Measurements from ENCODE around the gene CPED1. TPM values are rescaled to one million over a fixed set of nuclear protein-coding genes. Genes with fewer than 3 reads are reported as not detected.

CPED1 gene
- total RNA-seq, 2 donors from 2014 or later, result 4.0 to 15.9 TPM

DNA sequence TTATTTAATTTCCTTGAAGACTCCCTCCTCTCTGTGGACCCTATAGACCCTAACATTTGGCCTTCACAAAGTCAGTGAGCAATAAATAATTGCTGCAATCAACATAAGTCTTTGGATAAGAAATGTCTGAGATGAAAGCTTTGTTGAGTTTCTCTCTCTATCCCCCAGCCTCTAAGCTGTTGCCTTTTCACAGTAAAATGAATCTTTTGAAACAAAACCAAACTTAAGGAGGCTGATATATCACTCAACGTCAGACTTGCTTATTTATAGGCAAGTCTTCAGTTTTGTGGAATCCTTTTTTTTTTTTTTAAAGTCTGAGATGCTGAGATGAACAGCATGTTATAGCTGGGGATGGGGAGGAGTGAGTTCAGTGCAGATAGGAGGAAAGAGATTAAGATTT, 10.0 kb downstream of the CPED1 start:
- DNase-seq, result no peak
- intact Hi-C loops (cut with DNase I), result no loop called here
- H3K4me1 ChIP-seq, result no peaks in the 10 kb centered on the region
- no peak overlapping the region for H3K4me3 ChIP-seq
- H3K9me3 ChIP-seq, result no peaks in the 10 kb centered on the region
- TF ChIP-seq CTCF (IDR thresholded peaks at IDR 0.05), result no peak
- no peaks in the 10 kb centered on the region for H3K27me3 ChIP-seq
- no peak overlapping the region for H3K9ac ChIP-seq (ENCODE audit: low read depth in 2 of 2, low read length in 2 of 2)
- no peak overlapping the region for H3K27ac ChIP-seq
- no peaks in the 10 kb centered on the region for H3K36me3 ChIP-seq

GRCh38 chr7:120998996-120999565, 10.6 kb downstream of the CPED1 start:
- H3K4me3 ChIP-seq, result no peak overlapping the region

GRCh38 chr7:121000081-121000983, 11.8 kb downstream of the CPED1 start:
- no peak for DNase-seq
- H3K4me1 ChIP-seq, result no peaks in the 10 kb centered on the region

More at GRCh38 chr7:120998996-120999565, 10.6 kb downstream of the CPED1 start:
- H3K27ac ChIP-seq, result no peak overlapping the region
- DNase-seq, result no peak
- H3K9me3 ChIP-seq, result no peaks in the 10 kb centered on the region
- TF ChIP-seq CTCF (IDR thresholded peaks at IDR 0.05), result no peak
- H3K36me3 ChIP-seq, result no peaks in the 10 kb centered on the region
- intact Hi-C loops (cut with DNase I), result no loop called here
- no peak overlapping the region for H3K9ac ChIP-seq (ENCODE audit: low read depth in 2 of 2, low read length in 2 of 2)
- H3K27me3 ChIP-seq, result no peaks in the 10 kb centered on the region
- H3K4me1 ChIP-seq, result no peaks in the 10 kb centered on the region

DNA sequence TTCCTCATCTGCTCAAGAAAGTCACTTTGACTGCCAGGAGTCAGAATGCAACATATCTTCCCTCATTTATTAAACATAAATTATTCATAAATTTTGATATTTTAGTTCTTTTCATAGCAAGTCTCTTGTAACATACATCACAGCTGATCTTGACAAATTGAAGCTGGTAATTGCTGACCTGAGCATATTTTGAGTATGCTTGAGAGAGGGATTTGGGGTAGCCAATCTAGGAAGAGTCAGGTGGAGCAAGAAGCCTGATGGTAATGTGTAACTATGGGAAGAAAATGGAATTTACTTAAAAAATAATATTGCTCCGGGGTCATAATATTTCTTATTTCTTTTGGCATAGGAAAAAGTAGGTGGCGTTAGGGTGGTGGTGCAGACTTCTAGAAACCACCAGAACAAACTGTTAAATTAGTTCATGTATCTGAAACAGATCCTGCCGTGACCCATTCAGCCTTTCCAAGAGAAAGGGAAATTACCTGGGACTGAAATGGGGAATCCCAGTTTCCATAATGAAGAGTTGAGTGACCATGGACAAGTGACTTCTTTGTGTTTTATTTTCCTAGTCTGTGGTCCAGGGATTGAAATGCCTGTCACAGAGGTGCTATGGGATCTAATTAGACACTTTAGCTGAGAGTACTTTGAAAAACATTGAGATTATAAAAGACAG, 12.9 kb downstream of the CPED1 start:
- peak overlapping the region; percentile 2 for H3K27ac ChIP-seq
- no peak for DNase-seq
- intact Hi-C loops (cut with DNase I), result no loop called here
- no peaks in the 10 kb centered on the region for H3K9me3 ChIP-seq
- H3K4me1 ChIP-seq, result no peaks in the 10 kb centered on the region
- H3K27me3 ChIP-seq, result no peaks in the 10 kb centered on the region
- no peak overlapping the region for H3K4me3 ChIP-seq
- no peak overlapping the region for H3K9ac ChIP-seq (ENCODE audit: low read depth in 2 of 2, low read length in 2 of 2)
- no peaks in the 10 kb centered on the region for H3K36me3 ChIP-seq
- no peak for TF ChIP-seq CTCF (IDR thresholded peaks at IDR 0.05)

More at GRCh38 chr7:121000081-121000983, 11.8 kb downstream of the CPED1 start:
- Histone ChIP-seq H3K9ac (ENCODE audit: low read depth in 2 of 2, low read length in 2 of 2) (no peak overlapping the region), H3K9me3 (no peaks in the 10 kb centered on the region), H3K36me3 (no peaks in the 10 kb centered on the region), H3K27me3 (no peaks in the 10 kb centered on the region), H3K27ac (peak overlapping the region; percentile 18), H3K4me3 (no peak overlapping the region)
- intact Hi-C loops (cut with DNase I), result no loop called here
- TF ChIP-seq CTCF (IDR thresholded peaks at IDR 0.05), result no peak

DNA sequence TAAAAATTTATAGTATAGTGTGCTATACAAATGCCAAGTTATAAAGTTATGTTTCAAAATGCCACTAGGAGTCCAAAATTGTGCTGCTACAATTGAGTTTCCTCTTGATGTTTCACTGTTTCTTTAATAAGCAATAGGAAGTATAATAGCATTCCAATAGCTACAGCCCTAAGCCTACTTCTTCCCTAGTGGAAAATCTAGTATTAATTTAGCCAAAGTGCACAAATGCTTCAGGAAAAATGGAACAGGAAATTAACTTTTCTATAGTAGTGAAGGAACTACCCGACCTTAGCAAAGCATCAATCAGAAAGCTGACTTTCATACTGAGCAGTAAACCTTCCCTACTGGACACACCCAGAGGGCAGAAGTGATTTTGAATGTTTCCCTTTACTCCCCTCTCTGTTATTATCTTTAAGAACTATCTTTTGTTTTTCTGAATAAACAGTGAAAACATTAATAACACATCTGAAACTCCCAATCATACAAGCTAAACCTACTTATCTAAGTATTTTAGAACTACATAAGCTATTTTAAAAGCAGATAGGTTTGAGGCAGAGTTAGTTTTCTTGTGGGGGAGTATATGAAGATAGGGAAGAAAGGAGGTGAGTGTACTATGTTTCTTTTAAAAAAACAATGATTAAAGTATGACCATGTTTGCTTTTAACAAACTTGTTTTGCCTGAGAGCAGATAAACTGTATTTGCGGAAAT, 13.7 kb downstream of the CPED1 start:
- intact Hi-C loops (cut with DNase I), result no loop called here
- no peaks in the 10 kb centered on the region for H3K4me1 ChIP-seq
- H3K36me3 ChIP-seq, result no peaks in the 10 kb centered on the region
- no peak for DNase-seq
- TF ChIP-seq CTCF (IDR thresholded peaks at IDR 0.05), result no peak
- H3K9ac ChIP-seq (ENCODE audit: low read depth in 2 of 2, low read length in 2 of 2), result no peak overlapping the region
- H3K27me3 ChIP-seq, result no peaks in the 10 kb centered on the region
- no peaks in the 10 kb centered on the region for H3K9me3 ChIP-seq
- peak overlapping the region; percentile 2 for H3K27ac ChIP-seq
- no peak overlapping the region for H3K4me3 ChIP-seq

Measured in colonic mucosa (tissue), 4 donors.